Islet precursor cell (in vitro differentiated cells): ENCODE results near the gene TMEM107.
"Not testable (repeated sequence)": the region's sequence is repeated elsewhere in the genome, so short reads cannot be mapped to it uniquely, and the experiment has no call there.

Experiments
- DNase-seq: peaks from one replicate; pipeline ENCODE4 v3.0.0-alpha.2; 2018

The TMEM107 gene

DNA sequence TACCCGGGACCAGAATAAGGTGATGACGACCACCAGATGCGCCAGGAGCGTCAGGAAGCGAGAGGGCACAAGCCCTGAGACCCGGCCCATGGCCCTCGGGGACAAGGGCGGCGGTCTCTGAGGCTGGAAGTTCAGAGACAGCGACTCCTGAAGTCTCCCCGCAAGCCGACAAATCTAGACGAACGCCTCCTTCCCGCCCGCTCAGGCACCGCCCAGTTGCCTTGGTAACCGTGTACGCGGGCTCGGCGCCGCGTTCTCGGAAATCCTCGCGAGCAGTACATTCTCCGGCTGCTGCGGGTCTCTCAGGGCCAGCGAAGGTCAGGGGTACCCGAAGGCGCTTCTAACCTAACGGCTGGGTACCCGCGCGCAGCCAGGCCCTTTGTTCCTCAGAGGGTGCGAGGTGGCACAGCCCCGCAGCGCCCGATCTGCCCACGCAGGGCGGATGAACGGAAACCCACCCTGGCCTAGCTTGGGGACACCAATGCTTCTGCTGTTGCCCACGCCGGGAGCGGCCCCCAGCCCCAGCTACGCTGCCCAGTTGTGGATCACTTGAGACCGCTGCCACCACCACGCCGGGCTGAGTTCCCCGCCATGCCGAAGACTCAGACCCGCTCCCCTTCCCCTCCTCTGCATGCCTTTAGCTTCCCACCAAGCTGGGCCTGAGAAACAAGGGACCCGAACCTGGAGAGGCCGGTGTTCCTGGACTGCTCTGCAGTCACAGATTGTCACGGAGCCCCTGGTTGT, at the start of gene TMEM107:
TMEM107 (minus strand) TSS at position 184 of the 744 bp plus-strand sequence; CDS start at position 90, 94 bp downstream.
- peak; percentile 98 for DNase-seq

DNA sequence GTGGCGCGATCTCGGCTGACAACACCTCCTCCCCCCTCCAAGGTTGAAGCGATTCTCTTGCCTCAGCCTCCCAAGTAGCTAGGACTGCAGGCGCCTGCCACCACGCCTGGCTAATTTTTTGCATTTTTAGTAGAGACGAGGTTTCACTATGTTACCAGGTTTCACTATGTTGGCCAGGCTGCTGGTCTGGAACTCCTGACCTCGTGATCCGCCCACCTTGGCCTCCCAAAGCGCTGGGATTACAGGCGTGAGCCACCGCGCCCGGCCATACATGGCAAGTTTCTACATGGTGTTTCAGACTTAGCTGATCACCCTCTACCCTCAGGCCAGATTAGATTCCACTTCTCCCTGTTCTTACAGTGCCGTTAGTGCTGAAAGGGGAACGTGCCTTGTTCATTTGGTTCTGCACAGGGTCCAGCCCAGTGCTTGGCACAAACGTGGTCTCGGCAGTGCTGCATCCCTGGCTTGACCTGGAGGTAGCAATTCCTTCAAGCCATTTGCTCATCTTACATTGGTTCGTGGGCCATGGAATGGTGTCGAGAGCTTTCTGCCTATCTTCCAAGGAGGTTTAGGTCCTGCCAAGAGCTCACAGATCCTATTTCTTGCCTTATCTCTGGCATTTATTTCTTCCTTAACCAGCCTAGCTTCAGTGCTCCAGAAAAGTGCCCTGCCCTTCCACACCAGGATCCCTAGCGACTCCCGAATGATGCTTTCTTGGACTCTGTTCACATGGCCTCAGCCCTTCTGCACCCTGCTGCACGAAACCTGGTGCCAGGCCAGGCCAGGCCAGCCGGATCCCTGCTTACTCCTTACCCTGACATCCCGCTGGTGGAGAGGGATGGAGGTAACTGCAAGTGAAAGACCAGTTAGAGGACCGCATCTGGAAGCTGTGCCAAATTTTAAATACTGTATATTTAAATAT, 49.0 kb upstream of the TMEM107 start:
- peak; percentile 47 for DNase-seq

DNA sequence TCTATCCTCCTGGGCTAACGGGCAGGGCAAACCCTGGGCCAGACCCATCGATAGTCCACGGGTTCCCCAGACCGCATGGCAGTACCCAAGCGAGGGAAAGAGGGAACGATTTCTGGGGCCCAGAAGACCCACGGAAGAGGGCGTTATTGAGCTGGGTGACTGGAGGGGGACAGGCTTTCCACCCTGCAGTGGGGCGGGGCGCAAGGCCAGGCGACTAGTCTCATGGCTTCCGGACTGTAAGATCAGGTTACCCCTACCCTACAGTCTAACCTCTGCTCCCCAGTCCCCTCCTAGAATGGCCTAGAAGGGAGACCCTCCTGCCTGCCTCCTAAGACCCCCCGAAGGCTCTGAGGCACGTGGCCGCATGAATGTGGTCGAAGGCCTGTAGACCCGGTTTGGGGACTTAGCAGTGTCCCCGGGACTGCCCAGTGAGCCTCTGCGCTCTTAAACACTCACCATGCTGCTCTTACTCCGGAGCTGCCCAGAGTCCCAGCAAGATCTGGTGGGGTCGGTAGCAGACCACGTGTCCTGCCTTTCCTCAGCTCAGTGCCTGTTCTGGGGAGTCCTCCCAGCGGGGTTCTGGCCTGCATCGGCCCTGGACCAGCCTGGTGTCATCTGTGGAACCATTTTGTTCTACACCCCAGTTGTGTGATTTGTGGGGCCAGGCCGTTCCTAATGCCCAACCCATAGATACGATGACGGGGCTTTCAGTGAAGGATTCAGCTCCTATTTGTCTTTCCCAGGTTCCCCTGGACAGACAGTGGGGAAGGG, 47.4 kb upstream of the TMEM107 start:
- peak; percentile 89 for DNase-seq

DNA sequence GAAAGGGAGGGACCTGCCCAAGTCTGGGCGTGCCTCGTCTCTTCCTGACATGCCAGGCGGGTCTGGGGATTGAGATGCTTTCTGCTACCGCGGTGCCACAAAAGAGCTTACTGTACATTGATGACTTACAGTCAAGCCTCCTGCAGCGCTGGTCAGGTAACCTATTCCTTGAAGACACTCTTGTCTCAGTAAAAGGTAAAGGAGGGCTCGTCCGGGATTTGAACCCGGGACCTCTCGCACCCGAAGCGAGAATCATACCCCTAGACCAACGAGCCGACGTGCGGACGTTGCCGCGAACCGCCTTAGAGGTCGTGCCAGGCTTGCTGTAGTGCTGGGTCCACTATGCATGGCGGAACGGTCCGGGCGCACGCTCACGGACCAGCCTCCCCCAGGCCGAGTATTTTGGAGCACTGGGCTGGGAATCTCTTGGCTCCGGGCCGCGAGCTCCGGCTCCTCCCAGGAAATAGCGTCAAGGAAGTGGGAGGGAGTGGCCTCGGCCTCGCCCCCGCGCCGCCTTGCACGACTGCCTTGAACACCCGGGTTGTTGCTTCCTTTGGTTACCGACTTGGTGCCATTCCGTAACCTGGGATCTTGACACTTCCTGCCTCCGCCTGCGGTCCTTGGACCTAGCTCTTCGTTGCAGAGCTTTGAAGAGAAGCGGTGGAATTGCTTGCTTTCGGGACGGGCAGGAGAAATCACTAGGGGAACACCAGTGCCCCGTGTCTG, 46.6 kb upstream of the TMEM107 start:
- peak; percentile 98 for DNase-seq

DNA sequence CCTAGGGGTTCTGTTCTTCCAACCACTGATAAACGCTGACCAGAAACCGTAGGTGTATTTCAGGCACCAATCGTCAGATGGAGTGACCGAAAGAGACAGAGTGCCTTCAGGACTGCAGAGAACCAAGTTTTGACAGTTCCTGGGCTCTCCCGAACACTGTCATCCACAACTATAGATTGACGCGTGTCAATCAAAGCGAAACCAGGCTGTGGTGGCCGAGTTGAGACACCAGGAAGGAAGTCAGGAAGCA, 46.1 kb upstream of the TMEM107 start:
- DNase-seq: no peak

DNA sequence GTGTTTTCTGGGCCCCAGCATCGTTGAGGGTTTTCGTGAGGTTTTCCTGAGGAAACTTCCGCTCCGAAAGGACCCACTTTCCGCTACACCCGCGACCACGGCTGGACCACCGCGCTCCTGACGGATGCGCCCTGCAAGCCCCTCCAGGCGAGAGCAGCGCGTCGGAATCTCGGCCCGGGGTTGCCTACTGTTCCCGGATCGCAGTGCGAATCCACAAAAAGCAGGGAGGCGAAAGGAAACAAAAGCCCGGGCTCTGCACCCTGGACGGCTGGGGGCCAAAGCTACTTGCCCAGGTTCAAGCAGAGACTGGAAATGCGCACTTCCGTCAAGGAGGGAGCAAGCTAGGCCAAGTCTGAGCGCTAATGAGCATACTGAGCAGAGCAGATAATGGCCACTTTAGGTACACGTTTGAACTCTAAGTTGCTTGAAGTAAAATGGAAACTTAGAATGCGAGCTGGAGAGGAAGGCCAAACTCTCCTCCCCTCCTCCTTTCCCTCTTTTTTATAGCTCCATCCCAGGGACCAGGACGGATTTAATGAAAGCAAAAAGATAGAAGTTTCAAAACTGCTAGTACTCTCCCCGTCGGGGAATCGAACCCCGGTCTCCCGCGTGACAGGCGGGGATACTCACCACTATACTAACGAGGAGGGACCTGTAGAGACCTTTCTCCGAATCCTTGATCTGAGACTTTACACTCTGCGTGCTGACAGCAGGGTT, 45.6 kb upstream of the TMEM107 start:
- peak; percentile 96 for DNase-seq

DNA sequence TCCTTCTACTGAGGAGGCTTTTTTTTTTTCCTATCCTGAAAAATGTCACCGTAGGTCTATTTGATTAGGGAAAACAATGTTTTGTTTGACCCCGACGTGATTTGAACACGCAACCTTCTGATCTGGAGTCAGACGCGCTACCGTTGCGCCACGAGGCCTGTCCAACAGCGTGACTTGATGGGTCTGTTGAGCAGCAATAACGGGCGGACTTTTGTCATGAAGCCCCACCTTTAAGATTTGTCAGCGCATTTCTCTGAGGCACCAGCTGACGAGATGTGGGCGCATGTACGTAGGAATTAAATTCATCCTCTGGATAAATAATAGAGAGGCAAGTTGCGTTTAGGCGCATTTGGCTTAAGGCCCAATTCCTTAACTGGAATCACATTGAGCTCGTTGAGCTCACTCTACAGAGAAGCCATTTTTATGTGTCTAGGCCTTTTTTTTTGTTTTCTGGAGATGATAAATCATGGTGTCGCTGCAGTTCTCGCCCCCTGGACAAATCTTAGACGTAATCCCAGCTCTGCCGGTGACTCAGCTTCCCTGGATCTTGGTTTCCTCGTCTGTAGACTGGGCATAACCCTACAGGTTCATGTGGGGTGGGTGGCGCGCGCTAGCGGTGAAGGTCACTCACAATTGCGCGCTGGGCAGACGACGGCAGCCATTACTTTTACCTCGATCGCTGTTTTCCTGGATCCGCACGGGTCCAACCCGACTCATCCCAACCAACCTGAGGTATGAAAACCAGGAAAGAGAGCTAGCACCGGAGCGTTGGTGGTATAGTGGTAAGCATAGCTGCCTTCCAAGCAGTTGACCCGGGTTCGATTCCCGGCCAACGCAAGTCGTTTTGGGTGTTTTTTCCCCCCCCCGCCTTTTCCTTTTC, 44.8 kb upstream of the TMEM107 start:
- peak; percentile 98 for DNase-seq

DNA sequence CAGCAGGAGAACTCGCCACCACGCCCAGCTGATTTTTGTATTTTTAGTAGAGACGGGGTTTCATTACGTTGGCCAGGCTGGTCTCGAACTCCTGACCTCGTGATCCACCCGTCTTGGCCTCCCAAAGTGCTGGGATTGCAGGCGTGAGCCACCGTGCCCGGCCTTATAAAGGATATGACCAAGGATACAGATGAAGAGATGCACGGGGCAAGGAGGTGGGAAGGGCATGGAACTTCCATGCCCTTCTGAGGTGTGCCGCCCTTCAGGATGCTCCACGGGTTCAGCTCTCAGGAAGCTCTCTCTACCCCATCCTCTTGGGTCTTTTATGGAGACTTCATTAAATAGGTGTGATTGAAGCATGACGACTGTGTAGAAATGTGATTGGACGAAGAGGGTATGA, 37.8 kb upstream of the TMEM107 start:
- DNase-seq: not testable (repeated sequence)

DNA sequence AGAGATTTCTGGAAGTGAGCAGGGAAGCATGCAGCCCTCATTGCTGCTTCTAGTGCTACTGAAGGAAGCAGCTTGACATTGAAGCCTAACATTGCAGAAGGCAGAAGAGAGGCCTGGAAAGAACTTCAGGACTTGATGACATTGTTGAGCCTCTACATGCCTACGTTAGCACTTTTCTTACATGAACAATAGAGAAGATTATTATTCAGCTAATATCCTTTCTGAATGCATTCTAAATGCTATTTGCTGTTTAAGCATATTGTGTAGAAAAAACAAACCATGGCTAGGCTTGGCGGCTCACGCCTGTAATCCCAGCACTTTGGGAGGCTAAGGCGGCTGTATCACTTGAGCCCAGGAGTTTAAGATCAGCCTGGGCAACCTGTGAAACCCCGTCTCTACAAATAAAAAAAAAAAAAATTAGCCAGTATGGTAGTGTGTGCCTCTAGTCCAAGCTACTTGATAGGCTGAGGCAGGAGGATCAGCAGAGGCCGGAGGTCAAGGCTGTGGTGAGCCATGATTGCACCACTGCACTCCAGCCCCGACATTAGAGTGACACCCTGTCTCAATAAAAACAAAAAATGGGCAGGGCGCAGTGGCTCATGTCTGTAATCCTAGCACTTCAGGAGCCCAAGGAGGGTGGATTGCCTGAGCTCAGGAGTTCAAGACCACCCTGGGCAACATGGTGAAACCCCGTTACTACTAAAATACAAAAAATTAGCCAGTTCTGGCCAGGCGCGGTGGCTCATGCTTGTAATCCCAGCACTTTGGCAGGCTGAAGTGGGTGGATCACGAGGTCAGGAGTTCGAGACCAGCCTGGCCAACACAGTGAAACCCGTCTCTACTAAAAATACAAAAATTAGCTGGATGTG, 36.4 kb upstream of the TMEM107 start:
- DNase-seq: peak; percentile 63

DNA sequence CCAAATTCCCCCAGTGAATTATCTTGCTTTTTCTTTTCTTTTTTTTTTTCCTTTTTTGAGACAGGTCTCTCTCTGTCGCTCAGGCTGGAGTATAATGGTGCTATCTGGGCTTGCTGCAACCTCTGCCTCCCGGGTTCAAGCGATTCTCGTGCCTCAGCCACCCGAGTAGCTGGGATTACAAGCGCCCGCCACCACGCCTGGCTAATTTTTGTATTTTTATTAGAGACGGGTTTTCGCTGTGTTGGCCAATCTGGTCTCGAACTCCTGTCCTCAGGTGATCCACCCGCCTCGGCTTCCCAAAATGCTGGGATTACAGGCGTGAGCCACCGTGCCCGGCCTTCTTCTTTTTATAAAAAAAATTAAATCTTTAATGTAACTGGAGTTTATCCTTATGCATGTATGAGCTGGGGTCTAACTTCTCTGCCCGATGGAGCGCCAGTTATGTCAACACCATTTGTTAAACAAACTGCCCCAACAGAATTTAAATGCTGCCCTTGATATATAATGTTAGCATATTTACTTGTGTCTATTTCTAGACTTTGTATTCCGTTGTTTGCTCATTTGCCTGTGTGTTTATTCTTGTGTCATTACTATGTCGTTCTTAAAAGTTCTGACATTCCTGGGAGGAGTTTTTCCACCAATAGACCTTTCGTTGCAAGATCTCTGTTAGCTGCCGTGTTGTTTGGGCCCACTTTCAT, 34.7 kb upstream of the TMEM107 start:
- DNase-seq: peak; percentile 43

DNA sequence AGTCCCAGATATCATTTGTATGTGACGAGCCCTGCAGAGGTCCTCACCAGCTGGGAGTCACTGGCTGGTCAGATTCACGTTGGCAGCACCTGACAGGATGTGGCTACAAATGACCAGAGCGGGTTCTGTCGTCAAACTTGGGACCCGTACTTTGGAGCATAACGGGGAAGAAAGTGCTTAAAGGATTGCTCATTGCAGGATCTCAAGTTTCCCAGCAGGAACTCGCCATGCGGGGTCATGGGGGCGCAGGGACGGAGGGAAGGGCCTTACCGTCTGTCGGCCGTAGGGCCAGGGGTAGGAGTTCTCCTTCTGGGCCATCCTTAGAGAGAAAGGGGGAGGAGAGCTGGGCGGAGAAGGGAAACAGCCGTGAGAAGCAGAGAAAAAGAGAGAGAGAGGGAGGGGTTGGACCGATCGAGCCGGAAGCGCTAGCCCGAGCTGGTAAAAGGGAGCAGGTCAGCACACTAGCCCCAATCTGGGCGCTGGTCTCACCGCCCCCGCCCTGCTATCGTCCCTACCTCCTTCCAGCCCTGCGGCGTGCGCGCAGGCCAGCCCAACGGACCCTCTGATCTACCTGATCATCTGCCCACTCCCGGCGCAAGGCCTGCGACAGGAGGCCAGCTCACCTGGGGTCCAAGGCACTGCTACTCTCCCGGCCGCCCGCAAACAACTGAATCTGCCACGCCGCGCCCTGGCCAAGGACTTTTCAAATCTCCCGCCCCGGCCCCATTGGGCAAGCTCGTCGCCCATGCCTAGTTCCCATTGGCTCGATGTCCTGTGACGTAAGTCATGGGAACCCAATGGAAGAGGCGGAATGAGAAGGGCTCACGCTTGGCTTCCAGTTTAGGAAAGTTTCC, 34.0 kb upstream of the TMEM107 start, which contains the start of gene AURKB:
AURKB (minus strand) TSS at position 669 of the 854 bp plus-strand sequence; CDS start at position 318, 351 bp downstream.
- peak; percentile 99 for DNase-seq

DNA sequence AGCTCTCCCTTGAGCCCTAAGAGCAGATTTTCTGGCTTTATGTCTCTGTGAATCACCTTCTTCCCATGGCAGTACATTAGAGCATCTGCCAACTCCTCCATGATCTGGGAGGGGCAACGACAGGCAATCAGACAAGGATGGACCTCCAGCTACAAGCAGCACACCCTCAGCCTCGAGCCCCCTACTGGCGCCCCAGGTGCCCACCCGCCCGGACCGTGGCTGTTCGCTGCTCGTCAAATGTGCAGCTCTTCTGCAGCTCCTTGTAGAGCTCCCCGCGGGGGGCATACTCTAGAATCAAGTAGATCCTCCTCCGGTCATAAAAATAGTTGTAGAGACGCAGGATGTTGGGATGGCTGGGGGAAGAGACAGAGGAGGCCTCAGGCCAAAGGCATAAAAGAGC, 30.4 kb upstream of the TMEM107 start:
- DNase-seq: peak; percentile 56

DNA sequence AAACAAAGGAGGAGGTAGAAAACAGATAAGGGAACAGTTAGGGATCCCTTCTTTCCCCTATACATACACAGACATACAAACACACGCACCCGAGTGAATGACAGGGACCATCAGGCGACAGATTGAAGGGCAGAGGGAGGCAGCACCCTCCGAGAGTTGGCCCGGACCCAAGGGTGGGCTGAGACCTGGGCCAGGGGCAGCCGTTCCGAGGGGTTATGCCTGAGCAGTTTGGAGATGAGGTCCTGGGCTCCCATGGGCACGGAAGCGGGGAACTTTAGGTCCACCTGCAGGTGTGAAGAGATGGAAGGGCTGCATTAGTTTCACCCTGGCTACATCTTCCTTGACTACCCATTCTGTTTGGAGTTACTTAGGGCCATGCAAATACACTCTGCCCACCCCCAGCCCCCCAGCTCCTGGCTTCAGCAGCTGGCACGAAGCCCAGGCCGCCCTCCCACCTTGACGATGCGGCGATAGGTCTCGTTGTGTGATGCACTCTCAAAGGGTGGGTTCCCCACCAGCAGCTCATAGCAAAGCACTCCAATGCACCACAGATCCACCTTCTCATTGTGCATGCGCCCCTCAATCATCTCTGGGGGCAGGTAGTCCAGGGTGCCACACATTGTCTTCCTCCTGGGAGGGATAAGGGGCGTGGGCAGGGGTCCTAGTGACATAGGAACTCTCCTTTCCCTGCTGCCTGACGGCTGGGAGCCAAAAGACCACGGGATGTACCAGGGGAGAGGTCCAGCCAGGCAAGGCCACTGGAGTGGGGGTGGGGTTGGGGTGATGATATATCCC, 28.8 kb upstream of the TMEM107 start:
- no peak for DNase-seq

DNA sequence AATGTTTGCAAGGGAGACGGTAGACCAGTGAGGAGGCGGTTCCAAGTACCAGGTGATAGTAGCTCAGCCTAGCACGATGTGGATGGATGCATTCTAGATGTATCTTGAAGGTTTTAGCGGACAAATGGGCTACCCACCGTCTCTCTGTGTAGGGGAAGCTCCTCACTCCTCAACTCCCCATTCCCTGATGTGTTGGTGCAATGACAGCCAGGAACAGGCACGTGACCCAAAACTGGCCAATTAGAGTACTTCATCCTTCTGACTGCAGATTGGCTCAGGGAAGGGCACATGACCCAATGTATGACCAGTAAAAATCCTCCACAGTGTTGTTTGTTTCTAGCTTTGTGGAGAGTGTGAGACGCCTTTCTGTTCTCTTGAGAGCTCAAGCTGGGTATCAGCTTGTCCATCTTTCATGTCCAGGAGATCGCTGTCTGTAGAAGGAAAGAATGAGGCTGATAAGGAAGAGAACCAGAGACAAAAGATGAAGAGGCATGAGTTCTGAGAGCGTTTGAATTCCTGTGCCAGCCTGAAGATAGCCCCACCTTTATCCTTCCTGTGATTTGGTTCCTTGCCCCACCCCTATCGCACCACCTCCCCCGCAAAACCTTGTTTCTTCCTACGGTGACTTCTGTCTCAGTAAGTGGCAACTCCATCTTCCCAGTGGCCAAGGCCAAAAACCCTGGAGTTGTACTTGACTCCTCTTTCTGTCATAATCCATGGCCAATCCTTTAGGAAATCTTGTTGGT, 16.1 kb upstream of the TMEM107 start:
- peak; percentile 96 for DNase-seq

DNA sequence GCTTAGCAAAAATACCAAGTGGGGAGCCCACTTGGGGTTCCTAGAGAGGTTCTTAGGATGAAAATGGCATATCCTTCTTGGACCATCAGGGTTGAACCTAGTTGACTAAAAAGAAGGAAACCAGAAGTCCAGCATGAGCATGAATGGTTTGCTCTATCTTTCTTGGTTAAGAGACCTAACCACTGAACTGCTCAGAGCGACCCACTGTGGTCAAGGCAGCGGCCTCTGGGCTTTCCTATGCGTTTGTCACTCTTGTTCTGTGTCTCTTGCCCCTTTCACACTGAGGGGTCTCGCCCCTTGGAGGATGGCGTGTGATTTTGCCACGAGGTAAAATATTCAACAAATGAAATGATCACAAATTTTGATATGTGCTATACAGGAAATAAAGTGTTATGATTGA, 14.3 kb upstream of the TMEM107 start:
- DNase-seq: no peak

DNA sequence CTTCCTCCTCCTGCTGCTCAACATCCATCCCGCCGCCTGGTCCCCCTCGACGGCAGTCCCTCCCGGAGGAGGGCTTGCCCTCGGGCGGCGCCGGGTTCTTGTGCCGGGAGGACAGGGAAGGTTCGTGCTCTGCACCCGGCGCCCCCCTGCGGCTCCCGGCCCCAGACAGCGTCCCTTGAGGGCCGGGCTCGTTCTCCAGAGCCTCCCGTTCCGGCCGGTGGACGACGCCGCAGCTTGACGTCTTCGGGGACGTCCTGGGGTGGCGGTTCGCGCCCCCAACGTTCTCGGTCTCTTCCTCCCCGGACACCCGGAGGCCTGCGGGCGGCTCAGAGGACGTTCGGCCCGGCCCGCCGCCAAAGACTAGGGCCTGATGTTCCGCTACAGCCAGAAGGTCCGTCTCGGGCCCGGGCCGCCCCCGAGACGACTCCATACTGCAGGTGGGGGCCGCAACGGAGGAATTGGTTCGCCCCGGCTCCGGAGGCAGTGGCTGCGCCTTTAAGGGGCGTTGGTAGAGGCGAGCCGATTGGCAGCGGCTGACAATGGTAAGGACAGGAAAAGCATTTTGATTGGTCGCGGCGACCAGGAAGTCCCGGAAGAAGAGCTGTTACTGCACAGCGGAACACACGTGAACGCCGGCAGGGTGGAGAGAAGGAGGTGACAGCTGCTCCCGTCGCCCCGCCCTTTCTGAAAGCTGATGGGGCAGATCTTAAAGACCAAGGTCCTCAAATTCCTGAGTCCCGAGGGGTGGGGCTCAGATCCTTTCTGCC, 13.7 kb upstream of the TMEM107 start, which contains the start of gene BORCS6:
BORCS6 (minus strand) TSS at position 470 of the 767 bp plus-strand sequence; CDS start at position 430, 40 bp downstream.
- peak; percentile 100 for DNase-seq
